DND-41 (cell line): ENCODE data around the gene CREBBP.

ENCODE experiments used
- ATAC-seq: fragments of 200-7000 bp; cut with Tn5 transposase; 3 replicates; pipeline ENCODE4 v1.9.1; 2021; ENCODE audit warnings: low read depth; ENCODE audit not compliant: insufficient read depth
- DNase-seq: peaks from one replicate; pipeline ENCODE4 v3.0.0-alpha.2; 2020
- H2AFZ ChIP-seq: 2 replicates; pipeline ENCODE4 v1.6.0; 2012; ENCODE audit warnings: low read depth, low read length
- H3K27ac ChIP-seq: 2 replicates; pipeline ENCODE4 v1.5.1; 2012; ENCODE audit warnings: low read length, inconsistent platforms
- H3K27me3 ChIP-seq: fragments of 200-600 bp; sonication (generic); 2 replicates; pipeline ENCODE4 v1.6.0; 2012; ENCODE audit warnings: low read length, mild to moderate bottlenecking, inconsistent platforms; ENCODE audit not compliant: insufficient read depth, poor library complexity
- H3K36me3 ChIP-seq: 2 replicates; pipeline ENCODE4 v1.5.1; 2012; ENCODE audit warnings: low read length, inconsistent platforms; ENCODE audit not compliant: insufficient read depth
- H3K4me1 ChIP-seq: 2 replicates; pipeline ENCODE4 v1.5.1; 2012; ENCODE audit warnings: mild to moderate bottlenecking, low read length; ENCODE audit not compliant: insufficient read depth
- H3K4me2 ChIP-seq: 2 replicates; pipeline ENCODE4 v1.6.0; 2012; ENCODE audit warnings: mild to moderate bottlenecking, moderate library complexity, low read length, inconsistent platforms; ENCODE audit not compliant: insufficient read depth
- H3K4me3 ChIP-seq, 2 experiments: fragments of 200-600 bp in 1 of 2; shearing (Covaris generic) in 1 of 2; 2 replicates each; pipeline ENCODE4 v1.5.1; 2012 to 2016; ENCODE audit warnings: inconsistent platforms in 2 of 2, low read length in 2 of 2, mild to moderate bottlenecking in 2 of 2, low read depth in 1 of 2, moderate library complexity in 1 of 2
- H3K79me2 ChIP-seq: 2 replicates; pipeline ENCODE4 v1.6.0; 2012; ENCODE audit warnings: low read length, inconsistent platforms; ENCODE audit not compliant: insufficient read depth
- H3K9ac ChIP-seq: 2 replicates; pipeline ENCODE4 v1.6.0; 2012; ENCODE audit warnings: low read depth, mild to moderate bottlenecking, inconsistent platforms, low read length, moderate library complexity
- H3K9me3 ChIP-seq: 2 replicates; pipeline ENCODE4 v1.5.1; 2012; ENCODE audit warnings: low read length, moderate library complexity, mild to moderate bottlenecking, inconsistent platforms; ENCODE audit not compliant: insufficient read depth, severe bottlenecking
- H4K20me1 ChIP-seq: 2 replicates; pipeline ENCODE4 v1.6.0; 2012; ENCODE audit warnings: low read length; ENCODE audit not compliant: insufficient read depth
- EZH2 ChIP-seq: IDR thresholded peaks from 3 replicates; pipeline ENCODE4 v1.6.1; 2012; ENCODE audit warnings: borderline replicate concordance, low read depth, mild to moderate bottlenecking, moderate library complexity, low read length, inconsistent platforms; ENCODE audit not compliant: severe bottlenecking
- TF ChIP-seq, protein P1 (sequence below): IDR thresholded peaks from 2 replicates; pipeline ENCODE4 v1.5.1; 2012; ENCODE audit warnings: borderline replicate concordance, low read length, moderate library complexity, mild to moderate bottlenecking; ENCODE audit not compliant: poor library complexity, severe bottlenecking; ENCODE audit errors: extremely low read depth

CREBBP gene

DNA sequence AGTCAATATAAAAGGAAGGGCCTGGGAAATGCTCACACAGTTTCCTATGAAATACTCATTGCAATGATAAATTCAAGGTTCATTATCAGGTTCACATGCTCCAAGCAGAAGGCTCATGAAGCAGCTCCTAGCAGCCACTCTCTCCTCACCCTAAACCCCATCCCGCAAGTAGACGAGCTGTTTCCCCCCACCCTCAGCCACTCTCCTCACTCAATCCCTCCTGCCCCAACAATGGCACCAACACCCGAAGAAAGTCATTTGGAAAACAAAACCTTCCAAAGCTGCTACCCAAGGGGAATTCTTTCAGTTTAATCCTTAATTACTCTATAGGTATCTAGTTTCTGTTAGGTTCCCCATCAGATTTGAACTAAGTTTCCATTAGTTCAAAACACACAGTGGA is 69.7 kb downstream of the CREBBP start:
- no peak overlapping the region for H3K4me3 ChIP-seq
- no peaks in the 10 kb centered on the region for H3K27me3 ChIP-seq
- no peak for DNase-seq
- H2AFZ ChIP-seq = no peak overlapping the region
- H3K9me3 ChIP-seq = no peaks in the 10 kb centered on the region
- no peak overlapping the region for H3K27ac ChIP-seq
- no peak overlapping the region for H3K4me2 ChIP-seq
- TF ChIP-seq, protein P1, sequence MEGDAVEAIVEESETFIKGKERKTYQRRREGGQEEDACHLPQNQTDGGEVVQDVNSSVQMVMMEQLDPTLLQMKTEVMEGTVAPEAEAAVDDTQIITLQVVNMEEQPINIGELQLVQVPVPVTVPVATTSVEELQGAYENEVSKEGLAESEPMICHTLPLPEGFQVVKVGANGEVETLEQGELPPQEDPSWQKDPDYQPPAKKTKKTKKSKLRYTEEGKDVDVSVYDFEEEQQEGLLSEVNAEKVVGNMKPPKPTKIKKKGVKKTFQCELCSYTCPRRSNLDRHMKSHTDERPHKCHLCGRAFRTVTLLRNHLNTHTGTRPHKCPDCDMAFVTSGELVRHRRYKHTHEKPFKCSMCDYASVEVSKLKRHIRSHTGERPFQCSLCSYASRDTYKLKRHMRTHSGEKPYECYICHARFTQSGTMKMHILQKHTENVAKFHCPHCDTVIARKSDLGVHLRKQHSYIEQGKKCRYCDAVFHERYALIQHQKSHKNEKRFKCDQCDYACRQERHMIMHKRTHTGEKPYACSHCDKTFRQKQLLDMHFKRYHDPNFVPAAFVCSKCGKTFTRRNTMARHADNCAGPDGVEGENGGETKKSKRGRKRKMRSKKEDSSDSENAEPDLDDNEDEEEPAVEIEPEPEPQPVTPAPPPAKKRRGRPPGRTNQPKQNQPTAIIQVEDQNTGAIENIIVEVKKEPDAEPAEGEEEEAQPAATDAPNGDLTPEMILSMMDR = no peak
- no peak for TF ChIP-seq EZH2
- H3K9ac ChIP-seq = no peak overlapping the region
- no peak for ATAC-seq
- H3K4me1 ChIP-seq = no peaks in the 10 kb centered on the region
- peaks cover 92% of the 10 kb centered on the region for H4K20me1 ChIP-seq
- H3K79me2 ChIP-seq = peaks cover 84% of the 10 kb centered on the region
- H3K36me3 ChIP-seq = peaks cover 38% of the 10 kb centered on the region

DNA sequence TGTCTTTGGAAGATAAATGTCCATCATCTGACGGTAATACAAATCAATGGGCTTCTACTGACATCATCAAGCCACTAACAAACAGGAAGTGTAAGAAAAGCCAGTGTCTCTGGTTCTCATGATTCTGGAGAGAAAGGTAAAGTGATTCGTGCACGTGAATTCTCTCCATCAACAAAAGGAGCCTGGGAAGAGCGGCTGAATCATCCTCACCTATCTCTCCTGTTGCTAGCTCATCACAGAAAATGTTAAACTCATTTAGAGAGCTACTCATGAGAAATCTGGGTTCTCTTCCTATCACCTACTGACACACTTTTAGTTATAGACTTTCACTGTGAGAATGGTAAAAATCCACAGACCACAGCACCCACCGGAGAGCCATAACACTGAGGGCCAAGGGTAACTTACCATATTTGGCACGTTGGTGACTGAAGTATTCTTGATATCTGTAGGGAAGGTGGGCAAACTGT is 70.3 kb downstream of the CREBBP start:
- Histone ChIP-seq H4K20me1 (peaks cover 97% of the 10 kb centered on the region), H3K9ac (no peak overlapping the region), H3K36me3 (peaks cover 44% of the 10 kb centered on the region), H3K27me3 (no peaks in the 10 kb centered on the region), H3K4me2 (no peak overlapping the region), H3K79me2 (peaks cover 84% of the 10 kb centered on the region), H3K4me3 (no peak overlapping the region), H3K4me1 (no peaks in the 10 kb centered on the region), H3K9me3 (no peaks in the 10 kb centered on the region), H2AFZ (no peak overlapping the region), H3K27ac (no peak overlapping the region)
- ATAC-seq (no peak), DNase-seq (no peak)
- no peak for TF ChIP-seq EZH2
- TF ChIP-seq, protein P1 = no peak

DNA sequence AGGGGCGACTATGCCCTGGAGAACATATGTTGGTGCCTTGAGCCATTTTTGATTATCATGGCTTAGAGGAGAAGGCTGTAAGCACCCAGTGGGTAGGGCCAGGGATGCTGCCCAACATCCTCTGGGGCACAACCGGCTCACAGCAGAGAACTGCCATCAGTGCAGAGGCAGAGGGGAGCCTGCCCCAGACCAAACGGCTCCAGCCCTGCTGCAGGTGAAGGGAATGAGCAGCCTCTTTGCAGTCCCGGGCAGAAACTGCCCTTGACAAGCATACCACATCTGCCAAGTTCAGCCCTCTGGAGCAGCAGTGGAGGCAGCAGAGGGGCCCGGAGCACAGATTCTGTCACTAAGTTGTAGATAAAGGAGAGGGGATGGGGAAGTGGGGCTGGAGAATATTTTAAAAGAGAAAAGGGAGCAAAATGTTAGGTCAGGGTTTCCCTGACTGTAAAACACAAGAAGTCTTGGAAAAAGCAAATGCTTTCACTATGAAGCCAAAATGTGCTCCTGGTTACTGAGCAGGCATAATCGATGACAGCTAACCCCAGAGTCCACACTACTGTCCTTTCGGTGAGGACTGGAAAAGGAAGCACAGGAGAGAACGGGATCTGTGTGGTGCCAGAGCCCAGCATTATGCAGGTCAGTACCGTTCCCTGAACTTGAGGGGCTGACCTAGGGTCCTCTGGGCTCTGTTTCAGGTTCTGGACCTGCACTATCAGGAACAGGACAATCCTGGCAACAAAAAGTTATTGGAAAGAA is 72.0 kb downstream of the CREBBP start:
- no peak for TF ChIP-seq EZH2
- TF ChIP-seq, protein P1 = no peak
- no peak overlapping the region for H3K4me3 ChIP-seq
- H3K9me3 ChIP-seq = no peaks in the 10 kb centered on the region
- peaks cover 84% of the 10 kb centered on the region for H3K79me2 ChIP-seq
- H3K27ac ChIP-seq = no peak overlapping the region
- H3K9ac ChIP-seq = no peak overlapping the region
- peaks cover 45% of the 10 kb centered on the region for H3K36me3 ChIP-seq
- no peaks in the 10 kb centered on the region for H3K4me1 ChIP-seq
- peaks cover 97% of the 10 kb centered on the region for H4K20me1 ChIP-seq
- DNase-seq = no peak
- H3K4me2 ChIP-seq = no peak overlapping the region
- H3K27me3 ChIP-seq = no peaks in the 10 kb centered on the region
- ATAC-seq = no peak
- H2AFZ ChIP-seq = no peak overlapping the region
